Adrenal gland (tissue), 12 donors: ENCODE results near the gene SLC27A2. TPM values are rescaled to one million over a fixed set of nuclear protein-coding genes. Genes with fewer than 3 reads are reported as not detected.

Experiments used
- DNase-seq, 7 donors: peaks; one replicate each; pipeline ENCODE4 v3.0.0-alpha.2; 2019 to 2020
- H3K27ac ChIP-seq, 5 donors: fragments of 200-600 bp; sonication (generic) in 4 of 5; 1 replicate in 3 of 5; 2 replicates in 2 of 5; pipeline versions ENCODE4 v1.5.1 to v1.8.0; 2016 to 2020; ENCODE audit warnings: mild to moderate bottlenecking in 1 of 5
- H3K27me3 ChIP-seq: fragments of 200-600 bp; 2 replicates; pipeline ENCODE4 v1.8.0; 2021
- H3K36me3 ChIP-seq, 2 donors: fragments of 200-600 bp; replicated peaks in 1 of 2; 1 replicate in 1 of 2; 2 replicates in 1 of 2; pipeline versions ENCODE4 v1.5.1 to v1.8.0; 2018 to 2022
- H3K4me1 ChIP-seq, 2 donors: fragments of 200-600 bp; replicated peaks in 1 of 2; 1 replicate in 1 of 2; 2 replicates in 1 of 2; pipeline versions ENCODE4 v1.5.1 to v1.8.0; 2018 to 2021
- H3K4me3 ChIP-seq, 4 donors: fragments of 200-600 bp; sonication (generic) in 3 of 4; one replicate each; pipeline ENCODE4 v1.5.1; 2016 to 2018
- H3K9me3 ChIP-seq, 3 donors: fragments of 200-600 bp; sonication (generic) in 1 of 3; replicated peaks in 1 of 3; 1 replicate in 2 of 3; 2 replicates in 1 of 3; pipeline versions ENCODE4 v1.5.1 to v1.8.0; 2016 to 2021
- CTCF ChIP-seq, 6 experiments: fragments of 450-650 bp in 4 of 6; fragments of 200-600 bp in 2 of 6; sonication (generic) in 1 of 6; IDR thresholded peaks; 1 replicate in 5 of 6; 2 replicates in 1 of 6; pipeline versions ENCODE4 v1.5.1 to v1.8.0; 2016 to 2021; ENCODE audit warnings: antibody characterized with exemption in 6 of 6, mild to moderate bottlenecking in 2 of 6, moderate library complexity in 1 of 6
- POLR2A ChIP-seq, 2 donors: fragments of 450-650 bp; IDR thresholded peaks; one replicate each; pipeline ENCODE4 v1.6.1; 2017; ENCODE audit warnings: antibody characterized with exemption in 2 of 2, mild to moderate bottlenecking in 2 of 2, moderate library complexity in 1 of 2
- WGBS, 4 donors: extraction: QIAGEN DNeasy Blood & Tissue Kit in 2 of 4; methylation state at CpG; one replicate each; pipeline versions ENCODE4 v1.1.5 to v1.1.7; 2013 to 2017; 5-methylcytosine and 5-hydroxymethylcytosine counted together
- intact Hi-C, 2 donors: fragments of 100-400 bp; cut with DNase I; formaldehyde crosslinking; loops; one replicate each; pipeline versions ENCODE4 v1.14.1 to v1.15.0; 2022 to 2023
- polyA plus RNA-seq, 3 donors: library from polyadenylated mRNA; stranded (reverse); fragments of 200-250 nt in 2 of 3; fragments of 350-450 nt in 1 of 3; fragmentation: Illumina TruSeq in 1 of 3; extraction: RNeasy Lipid Tissue Mini Kit (QIAGEN cat#74804) in 1 of 3; gene quantifications; one replicate each; pipeline ENCODE4 v1.2.3, GENCODE V29; 2013 to 2014
- total RNA-seq, 9 donors: library from RNA; depleted of rRNA in 4 of 9; stranded (reverse); fragments of >200 nt in 4 of 9; fragments of 120-200 nt in 1 of 9; fragmentation: NEBNext Ultra II Directional in 1 of 9; extraction: Animal tissue kit (Norgen Biotek cat#: 25700) in 1 of 9; gene quantifications; one replicate each; pipeline versions ENCODE4 v1.1.0 to v1.2.4, GENCODE V29; 2013 to 2023
- donor health status: healthy with polysubstance abuse.
- donor health status: Bipolar disorder and iron deficiency.
- donor health status: DM: yes; HTN: yes; CAD: no.
- donor health status: DM: no; HTN: no; CAD: no.
- donor health status: DM: no; HTN: no; CAD: no.
- donor health status: DM: yes; HTN: yes; CAD: no.

The SLC27A2 gene
- total and polyA plus RNA-seq, 12 donors: 0.22 to 49.5 (median 22.5) TPM

- DNase-seq: no peak
- TF ChIP-seq POLR2A (IDR thresholded peaks at IDR 0.05): no peak
- no peak for TF ChIP-seq CTCF (IDR thresholded peaks at IDR 0.05)
- no peaks in the 10 kb centered on the region for H3K27me3 ChIP-seq
- no peaks in the 10 kb centered on the region for H3K4me1 ChIP-seq
- intact Hi-C loops: no loop called here
- H3K9me3 ChIP-seq: no peaks in the 10 kb centered on the region
- no peaks in the 10 kb centered on the region for H3K36me3 ChIP-seq
- no peak overlapping the region for H3K27ac ChIP-seq
- no peak overlapping the region for H3K4me3 ChIP-seq
These were observed 8.2 kb downstream of the SLC27A2 start for GRCh38 chr15:50190166-50190570.

GRCh38 chr15:50190723-50191122 lies 8.7 kb downstream of the SLC27A2 start:
- Histone ChIP-seq H3K27ac (no peak overlapping the region), H3K4me3 (no peak overlapping the region), H3K27me3 (no peaks in the 10 kb centered on the region), H3K36me3 (no peaks in the 10 kb centered on the region), H3K4me1 (no peaks in the 10 kb centered on the region), H3K9me3 (no peaks in the 10 kb centered on the region)
- TF ChIP-seq CTCF (IDR thresholded peaks at IDR 0.05) (no peak), POLR2A (IDR thresholded peaks at IDR 0.05) (no peak)
- WGBS, 4 donors: 68 to 89% (median 85%) methylated on average over 1 of the region's 1 CpG
- no peak for DNase-seq
- intact Hi-C loops: no loop called here

- no peaks in the 10 kb centered on the region for H3K27me3 ChIP-seq
- no peak for DNase-seq
- 89 to 100% (median 95%) methylated on average over 1 of the region's 1 CpG for WGBS, 4 donors
- TF ChIP-seq CTCF (IDR thresholded peaks at IDR 0.05) (no peak), POLR2A (IDR thresholded peaks at IDR 0.05) (no peak)
- intact Hi-C loops: no loop called here
- H3K36me3 ChIP-seq: no peaks in the 10 kb centered on the region
- no peaks in the 10 kb centered on the region for H3K9me3 ChIP-seq
- H3K27ac ChIP-seq: no peak overlapping the region
- H3K4me3 ChIP-seq: no peak overlapping the region
- no peaks in the 10 kb centered on the region for H3K4me1 ChIP-seq
These were observed 10.2 kb downstream of the SLC27A2 start for GRCh38 chr15:50192164-50192563.

GRCh38 chr15:50192926-50193620 lies 11.1 kb downstream of the SLC27A2 start:
- no peaks in the 10 kb centered on the region for H3K36me3 ChIP-seq
- H3K27ac ChIP-seq: no peak overlapping the region
- no peaks in the 10 kb centered on the region for H3K4me1 ChIP-seq
- WGBS, 4 donors: 84 to 89% (median 87%) methylated on average over 6 of the region's 6 CpGs
- H3K27me3 ChIP-seq: no peaks in the 10 kb centered on the region
- no peak overlapping the region for H3K4me3 ChIP-seq
- no peaks in the 10 kb centered on the region for H3K9me3 ChIP-seq
- no peak for DNase-seq
- intact Hi-C loops: no loop called here
- TF ChIP-seq POLR2A (IDR thresholded peaks at IDR 0.05): no peak
- no peak for TF ChIP-seq CTCF (IDR thresholded peaks at IDR 0.05)
